Endodermal cell (in vitro differentiated cells): ENCODE measurements around the gene RALGPS2. TPM values are rescaled to one million over a fixed set of nuclear protein-coding genes. Genes with fewer than 3 reads are reported as not detected.
A peak's percentile ranks its signal among the peaks of the same experiment; 100 is the strongest.

Experiments
- DNase-seq: peaks from one replicate; pipeline ENCODE4 v3.0.0-alpha.2; 2017
- H3K27ac ChIP-seq: 2 replicates; pipeline ENCODE4 v1.5.1; 2013; ENCODE audit warnings: mild to moderate bottlenecking, low read depth, low read length, moderate library complexity
- H3K27me3 ChIP-seq: 2 replicates; pipeline ENCODE4 v1.6.1; 2013; ENCODE audit warnings: mild to moderate bottlenecking, low read length, moderate library complexity; ENCODE audit not compliant: insufficient read depth, control insufficient read depth, poor library complexity, severe bottlenecking
- H3K36me3 ChIP-seq: 2 replicates; pipeline ENCODE4 v1.7.0; 2013; ENCODE audit warnings: mild to moderate bottlenecking, low read length, moderate library complexity; ENCODE audit not compliant: control insufficient read depth, insufficient read depth
- H3K4me1 ChIP-seq: one replicate; pipeline ENCODE4 v1.7.0; 2013; ENCODE audit warnings: low read length; ENCODE audit not compliant: control insufficient read depth, insufficient read depth
- H3K4me3 ChIP-seq: 2 replicates; pipeline ENCODE4 v1.5.1; 2013; ENCODE audit warnings: mild to moderate bottlenecking, low read length, moderate library complexity
- H3K9ac ChIP-seq: 2 replicates; pipeline ENCODE4 v1.6.1; 2013; ENCODE audit warnings: mild to moderate bottlenecking, low read length, moderate library complexity; ENCODE audit not compliant: poor library complexity, severe bottlenecking; ENCODE audit errors: extremely low read depth
- H3K9me3 ChIP-seq: 2 replicates; pipeline ENCODE4 v1.6.1; 2013; ENCODE audit warnings: mild to moderate bottlenecking, low read length, moderate library complexity; ENCODE audit not compliant: control insufficient read depth
- H3K27ac Mint-ChIP-seq: 2 replicates; pipeline ENCODE4 v1.8.0; 2020; ENCODE audit warnings: mixed read lengths
- H3K27me3 Mint-ChIP-seq: 2 replicates; pipeline ENCODE4 v1.8.0; 2021; ENCODE audit warnings: mild to moderate bottlenecking, mixed read lengths; ENCODE audit not compliant: insufficient read depth
- H3K36me3 Mint-ChIP-seq: 2 replicates; pipeline ENCODE4 v1.8.0; 2020; ENCODE audit warnings: low read depth, mixed read lengths
- H3K4me1 Mint-ChIP-seq: 2 replicates; pipeline ENCODE4 v1.8.0; 2020; ENCODE audit warnings: mixed read lengths
- H3K4me3 Mint-ChIP-seq: 2 replicates; pipeline ENCODE4 v1.8.0; 2020; ENCODE audit warnings: mild to moderate bottlenecking, moderate library complexity, mixed read lengths
- H3K9me3 Mint-ChIP-seq: 2 replicates; pipeline ENCODE4 v1.8.0; 2020; ENCODE audit warnings: mild to moderate bottlenecking, mixed read lengths
- CTCF ChIP-seq: fragments of 200-600 bp; sonication (generic); conservative IDR thresholded peaks from 2 replicates; pipeline ENCODE4 v1.5.0; 2021; ENCODE audit warnings: antibody characterized with exemption, mild to moderate bottlenecking
- WGBS, 2 experiments: methylation state at CpG; one replicate each; pipeline versions ENCODE4 v1.1.5 to v1.1.7; 2013; ENCODE audit warnings: missing lambda C conversion rate in 2 of 2, mixed read lengths in 1 of 2; ENCODE audit not compliant: insufficient coverage in 1 of 2, insufficient read length in 1 of 2; 5-methylcytosine and 5-hydroxymethylcytosine counted together
- total RNA-seq, 2 donors: library from RNA; stranded (reverse); fragmentation: NEBNext Ultra II Directional in 1 of 2; extraction: Animal tissue kit (Norgen Biotek cat#: 25700) in 1 of 2; gene quantifications; 2 replicates in 1 of 2; 3 replicates in 1 of 2; pipeline ENCODE4 v1.2.1, GENCODE V29; 2021

RALGPS2 gene
- total RNA-seq, 2 donors from 2014 or later, result 56.6 to 73.1 TPM

- Histone ChIP-seq H3K4me3 (no peak overlapping the region), H3K27me3 (no peaks in the 10 kb centered on the region), H3K27ac (no peak overlapping the region), H3K9ac (no peak overlapping the region), H3K4me1 (peaks cover 8% of the 10 kb centered on the region), H3K36me3 (peaks cover 30% of the 10 kb centered on the region), H3K9me3 (peaks cover 20% of the 10 kb centered on the region)
- TF ChIP-seq CTCF, result no peak
- Mint-ChIP-seq H3K9me3 (peaks cover 5% of the 10 kb centered on the region), H3K27ac (no peak overlapping the region), H3K36me3 (peaks cover 32% of the 10 kb centered on the region), H3K27me3 (no peaks in the 10 kb centered on the region), H3K4me3 (no peak overlapping the region), H3K4me1 (peaks cover 48% of the 10 kb centered on the region)
- no peak for DNase-seq
- WGBS, 2 experiments, result 92 to 100% methylated on average over 1 to 2 of the region's 2 CpGs
Measured at GRCh38 chr1:178921499-178921898, 196.5 kb downstream of the RALGPS2 start.

GRCh38 chr1:178923512-178923911 lies 198.5 kb downstream of the RALGPS2 start:
- H3K36me3 Mint-ChIP-seq, result peaks cover 23% of the 10 kb centered on the region
- 94 to 95% methylated on average over 2 of the region's 2 CpGs for WGBS, 2 experiments
- peaks cover 20% of the 10 kb centered on the region for H3K9me3 ChIP-seq

GRCh38 chr1:178926046-178926445 lies 201.0 kb downstream of the RALGPS2 start:
- peaks cover 12% of the 10 kb centered on the region for H3K36me3 ChIP-seq
- no peak overlapping the region for H3K27ac ChIP-seq
- H3K4me1 Mint-ChIP-seq, result peaks cover 42% of the 10 kb centered on the region
- peak overlapping the region; percentile 10 for H3K4me3 Mint-ChIP-seq
- H3K9ac ChIP-seq, result no peak overlapping the region
- H3K9me3 Mint-ChIP-seq, result peaks cover 5% of the 10 kb centered on the region
- no peaks in the 10 kb centered on the region for H3K27me3 Mint-ChIP-seq
- H3K27ac Mint-ChIP-seq, result no peak overlapping the region
- WGBS, 2 experiments, result 97 to 100% methylated on average over 1 of the region's 1 CpG
- peaks cover 9% of the 10 kb centered on the region for H3K4me1 ChIP-seq
- H3K9me3 ChIP-seq, result peaks cover 20% of the 10 kb centered on the region
- no peak overlapping the region for H3K4me3 ChIP-seq
- no peaks in the 10 kb centered on the region for H3K27me3 ChIP-seq
- H3K36me3 Mint-ChIP-seq, result peaks cover 23% of the 10 kb centered on the region
- TF ChIP-seq CTCF, result no peak
- no peak for DNase-seq

More at GRCh38 chr1:178923512-178923911, 198.5 kb downstream of the RALGPS2 start:
- DNase-seq, result no peak
- peaks cover 5% of the 10 kb centered on the region for H3K9me3 Mint-ChIP-seq
- no peak overlapping the region for H3K27ac Mint-ChIP-seq
- TF ChIP-seq CTCF, result no peak
- H3K27ac ChIP-seq, result no peak overlapping the region
- H3K27me3 ChIP-seq, result no peaks in the 10 kb centered on the region
- H3K4me1 Mint-ChIP-seq, result peaks cover 56% of the 10 kb centered on the region
- H3K9ac ChIP-seq, result no peak overlapping the region
- no peak overlapping the region for H3K4me3 ChIP-seq
- no peak overlapping the region for H3K4me3 Mint-ChIP-seq
- peaks cover 12% of the 10 kb centered on the region for H3K36me3 ChIP-seq
- H3K27me3 Mint-ChIP-seq, result no peaks in the 10 kb centered on the region
- H3K4me1 ChIP-seq, result peaks cover 16% of the 10 kb centered on the region
